GM19467 (cell line): Measurements from ENCODE around the gene PRDM16.

Experiments used
- ATAC-seq: cut with Tn5 transposase; IDR thresholded peaks from one replicate; pipeline ENCODE4 v1.9.1; 2021; ENCODE audit warnings: mild to moderate bottlenecking, moderate library complexity; ENCODE audit not compliant: unreplicated experiment

The PRDM16 gene

DNA sequence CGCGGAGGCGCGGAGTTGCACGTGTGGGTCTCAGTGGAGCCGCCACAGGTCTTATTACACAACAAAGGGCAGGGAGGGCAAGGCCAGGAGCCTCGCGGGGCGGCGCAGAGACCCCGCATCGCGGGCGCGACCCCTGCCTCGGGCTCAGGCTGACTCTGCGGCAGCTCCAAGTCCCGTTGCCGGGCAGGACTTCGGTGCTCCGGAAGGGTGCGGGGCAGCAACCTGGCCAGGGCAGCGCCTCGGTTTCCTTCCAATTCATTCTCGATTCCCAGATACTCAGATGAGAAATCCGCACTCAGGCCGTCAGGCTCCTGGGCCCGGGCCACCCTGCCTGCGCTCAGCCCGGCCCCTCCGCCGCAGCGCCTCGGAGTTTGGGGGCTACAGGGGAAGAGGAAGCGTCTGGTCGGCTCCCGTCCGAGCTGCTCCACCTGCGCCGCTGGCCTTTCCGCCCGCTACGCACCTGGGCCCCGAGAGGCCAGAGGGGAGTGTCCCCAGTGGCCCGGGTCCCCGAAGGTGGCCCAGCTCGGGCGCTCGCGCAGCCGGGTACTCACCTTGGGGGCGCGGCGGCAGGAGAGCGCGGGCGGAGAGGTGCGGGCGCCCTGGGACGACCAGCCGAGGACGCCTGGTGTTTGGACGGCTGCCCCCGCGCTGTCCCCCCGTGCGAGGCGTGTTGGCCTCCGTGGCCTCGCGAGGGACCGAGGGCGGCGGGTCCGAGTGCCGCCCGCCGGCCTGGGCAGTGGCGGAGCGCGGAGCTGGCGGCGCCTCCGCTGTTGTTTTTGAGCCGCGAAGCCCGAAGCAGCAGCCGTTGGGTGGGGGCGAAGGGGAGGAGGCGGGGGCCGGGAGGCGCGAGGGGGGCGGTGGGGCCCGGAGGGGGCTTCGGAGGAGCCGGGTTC lies 1.1 kb upstream of the PRDM16 start:
- no peak for ATAC-seq

DNA sequence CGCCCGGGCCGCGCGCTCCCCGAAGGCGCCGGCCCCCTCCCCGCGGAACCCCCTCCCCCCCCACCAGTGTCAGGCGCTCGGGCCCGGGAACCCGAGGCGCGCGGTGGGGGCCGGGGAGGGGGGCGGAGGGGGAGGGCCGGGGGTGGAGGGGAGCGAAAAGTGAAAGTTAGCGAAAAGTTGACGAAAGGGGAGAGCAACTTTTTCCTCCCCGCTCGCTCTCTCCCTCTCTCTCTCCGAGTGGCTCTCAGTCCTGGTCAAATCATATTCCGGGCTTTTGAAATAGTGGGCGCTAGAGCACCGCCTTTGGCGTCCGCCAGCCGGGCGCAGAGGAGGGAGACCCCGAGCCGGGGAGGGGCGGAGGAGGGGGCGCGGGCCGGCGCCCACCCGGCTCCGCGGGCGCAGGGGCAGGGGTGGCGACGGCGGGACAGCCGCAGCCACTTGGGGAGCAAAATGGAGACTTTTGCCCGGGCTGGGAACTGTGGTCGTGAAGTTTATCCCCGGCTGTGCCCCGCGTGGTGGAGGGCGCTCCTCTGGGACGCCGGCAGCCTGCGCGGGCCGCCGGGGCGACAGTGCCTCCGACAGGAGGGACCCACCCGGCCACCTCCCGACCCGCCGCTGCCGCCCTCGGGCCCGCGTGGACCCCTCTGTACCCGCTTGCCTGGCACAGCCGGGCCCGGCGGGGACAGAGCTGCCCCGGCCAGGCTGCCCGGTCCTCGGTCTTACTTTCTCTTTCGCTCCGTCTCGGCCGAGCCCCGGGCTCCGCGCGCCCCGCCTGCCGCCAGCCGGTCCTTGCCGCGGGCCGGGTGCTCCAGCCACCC lies 697 bp downstream of the PRDM16 start:
- no peak for ATAC-seq

DNA sequence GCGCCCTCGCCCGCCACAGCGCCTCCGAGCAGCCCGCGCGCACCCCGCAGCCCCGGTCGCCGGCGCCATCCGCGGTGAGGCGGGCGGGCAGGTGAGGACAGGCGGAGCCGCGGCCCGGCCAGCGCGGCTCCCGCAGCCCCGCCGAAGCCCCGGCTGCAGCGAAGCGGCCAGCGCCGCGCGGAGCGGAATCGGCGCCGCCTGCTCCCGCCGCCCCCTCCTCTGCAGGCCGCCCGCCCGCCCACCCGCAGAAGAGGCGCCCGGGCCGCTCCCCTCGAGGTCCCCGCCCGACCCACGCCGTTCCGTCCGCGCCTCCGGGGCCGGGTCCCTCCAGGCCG lies 1.3 kb downstream of the PRDM16 start:
- ATAC-seq, result no peak

DNA sequence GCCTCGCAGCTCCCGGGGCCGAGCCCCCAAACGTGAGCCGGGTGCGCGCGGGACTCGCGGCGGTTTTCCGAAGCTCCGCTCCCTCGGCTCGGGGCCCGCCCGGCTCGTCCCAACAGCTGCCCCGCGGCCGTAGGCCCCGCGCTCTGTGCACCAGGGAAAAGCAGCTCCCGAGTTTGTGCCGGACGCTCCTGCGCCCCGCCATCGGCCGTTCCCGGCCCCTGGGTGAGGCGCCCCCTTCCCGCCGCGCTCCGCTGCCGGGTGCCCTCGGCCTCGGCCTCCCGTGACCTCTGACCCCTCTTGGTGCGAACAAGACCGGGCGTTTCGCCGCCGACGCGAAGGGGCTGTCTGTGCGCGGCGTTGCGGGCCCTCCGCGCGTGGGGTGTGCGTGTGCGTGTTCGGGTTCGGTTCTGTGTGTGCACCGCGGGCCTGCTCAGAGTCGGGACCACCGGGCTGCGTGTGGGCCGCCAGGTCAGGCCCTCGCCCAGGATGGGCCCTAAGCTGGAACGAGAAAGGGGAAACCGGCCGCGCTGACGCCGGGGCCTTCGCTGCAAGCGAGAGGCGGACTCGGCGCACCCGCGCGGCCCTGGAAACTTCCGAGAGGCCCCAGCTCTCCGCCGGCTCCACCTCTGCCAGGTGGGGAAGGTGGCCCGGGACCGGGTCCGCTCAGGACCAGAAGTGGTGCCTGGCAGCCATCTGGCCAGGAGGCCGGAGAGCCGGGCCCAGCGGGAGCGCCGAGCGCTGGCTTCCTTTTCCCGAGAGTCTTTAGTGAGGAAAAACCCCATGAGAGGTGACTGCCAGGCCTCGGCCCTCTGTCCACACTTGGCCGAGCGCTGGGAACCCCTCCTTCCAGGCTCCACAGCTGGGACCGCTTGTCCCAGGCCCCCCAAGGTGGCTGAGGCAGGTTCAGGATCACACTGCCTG lies 1.9 kb downstream of the PRDM16 start:
- ATAC-seq, result no peak

DNA sequence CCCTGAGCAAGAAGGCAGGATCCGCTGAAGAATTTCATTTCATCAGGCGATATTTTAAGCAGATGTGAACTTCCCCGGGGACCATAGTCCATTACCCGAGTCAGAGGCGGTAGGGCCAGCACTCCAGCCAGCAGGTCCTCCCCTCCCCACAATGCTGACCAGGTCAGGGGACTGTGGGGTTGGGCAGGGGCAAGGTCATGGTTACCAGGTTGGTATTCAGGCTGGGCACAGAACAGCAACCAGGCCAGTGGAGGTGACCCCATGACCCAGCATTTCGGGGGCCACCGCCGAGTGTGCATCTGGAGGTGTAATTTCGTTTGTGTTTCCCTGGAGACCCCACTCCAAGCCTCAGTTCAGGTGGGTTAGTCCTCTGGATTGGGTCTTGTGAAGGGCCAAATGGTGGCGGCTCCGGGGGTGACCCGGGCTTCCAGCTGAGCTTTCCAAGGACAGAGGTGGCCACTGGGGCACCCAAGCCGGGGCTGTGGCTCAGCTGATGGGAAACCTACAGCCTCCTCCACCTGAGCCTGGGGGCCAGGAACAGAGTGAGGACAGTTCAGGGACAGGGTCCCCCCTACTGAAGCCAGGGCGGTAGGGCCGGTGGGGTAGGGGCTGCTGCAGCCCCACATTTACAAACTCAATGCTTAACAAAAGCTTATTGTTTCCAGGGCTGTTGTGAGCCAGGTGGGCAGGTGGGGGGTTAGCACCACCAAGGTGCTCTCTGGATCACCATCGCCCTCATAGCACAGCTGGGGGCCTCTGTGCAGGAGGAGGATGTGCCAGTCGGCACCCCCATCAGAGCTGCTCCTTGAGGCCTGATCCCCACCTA lies 2.8 kb downstream of the PRDM16 start:
- ATAC-seq, result no peak

DNA sequence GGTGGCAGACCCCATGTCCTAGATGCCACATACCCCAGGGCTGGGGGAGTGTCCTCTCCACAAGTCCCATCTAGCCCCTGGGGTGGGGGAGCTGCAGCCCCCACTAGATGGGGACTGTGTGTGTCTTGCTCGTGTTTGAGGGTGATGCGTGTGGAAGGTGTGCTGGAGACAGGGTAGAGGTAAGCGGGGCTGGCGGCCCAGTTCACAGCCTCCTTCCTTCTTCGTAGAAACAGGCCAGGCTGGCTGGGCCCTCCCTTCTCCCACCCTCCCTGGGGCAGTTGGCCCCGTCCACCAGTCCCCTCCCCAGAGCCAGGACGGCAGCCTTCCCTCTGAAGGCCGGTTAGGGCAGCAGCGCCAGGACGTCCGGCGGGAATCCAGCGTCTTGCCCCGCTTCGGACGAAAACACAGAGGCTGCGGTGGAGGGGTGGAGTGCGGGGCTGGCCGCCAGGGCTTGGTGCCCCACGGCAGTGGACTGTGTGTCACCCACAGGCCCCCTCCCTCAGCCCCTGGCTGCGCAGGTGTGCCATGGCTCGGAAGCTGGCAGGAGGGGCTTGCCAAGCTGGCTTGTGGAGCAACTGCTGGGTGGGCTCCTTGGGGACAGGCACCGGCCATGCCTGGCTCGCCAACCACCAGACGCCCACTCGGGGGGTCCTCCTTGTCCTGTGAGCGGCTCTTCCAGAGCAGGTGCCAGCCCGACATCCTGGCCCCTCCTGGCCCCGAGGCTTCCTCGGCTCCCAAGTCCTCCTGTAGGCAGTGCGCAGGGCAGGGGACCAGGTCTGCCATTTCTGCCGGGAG lies 3.6 kb downstream of the PRDM16 start:
- ATAC-seq, result no peak

DNA sequence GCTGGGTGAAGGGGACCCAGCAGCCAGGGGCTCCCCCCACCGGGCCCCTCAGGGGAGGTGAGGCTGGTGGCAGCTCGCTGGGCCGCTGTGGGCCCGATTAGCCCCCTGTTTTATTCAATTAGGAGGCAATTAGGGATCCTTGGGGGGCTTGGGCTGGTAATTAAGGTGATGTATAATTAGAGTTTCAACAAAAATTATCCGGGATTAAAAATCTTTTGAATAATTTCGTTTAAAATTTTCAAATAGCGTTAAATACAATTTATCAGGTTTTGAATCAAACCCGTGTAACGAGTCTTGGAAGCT lies 4.1 kb downstream of the PRDM16 start:
- ATAC-seq, result no peak

DNA sequence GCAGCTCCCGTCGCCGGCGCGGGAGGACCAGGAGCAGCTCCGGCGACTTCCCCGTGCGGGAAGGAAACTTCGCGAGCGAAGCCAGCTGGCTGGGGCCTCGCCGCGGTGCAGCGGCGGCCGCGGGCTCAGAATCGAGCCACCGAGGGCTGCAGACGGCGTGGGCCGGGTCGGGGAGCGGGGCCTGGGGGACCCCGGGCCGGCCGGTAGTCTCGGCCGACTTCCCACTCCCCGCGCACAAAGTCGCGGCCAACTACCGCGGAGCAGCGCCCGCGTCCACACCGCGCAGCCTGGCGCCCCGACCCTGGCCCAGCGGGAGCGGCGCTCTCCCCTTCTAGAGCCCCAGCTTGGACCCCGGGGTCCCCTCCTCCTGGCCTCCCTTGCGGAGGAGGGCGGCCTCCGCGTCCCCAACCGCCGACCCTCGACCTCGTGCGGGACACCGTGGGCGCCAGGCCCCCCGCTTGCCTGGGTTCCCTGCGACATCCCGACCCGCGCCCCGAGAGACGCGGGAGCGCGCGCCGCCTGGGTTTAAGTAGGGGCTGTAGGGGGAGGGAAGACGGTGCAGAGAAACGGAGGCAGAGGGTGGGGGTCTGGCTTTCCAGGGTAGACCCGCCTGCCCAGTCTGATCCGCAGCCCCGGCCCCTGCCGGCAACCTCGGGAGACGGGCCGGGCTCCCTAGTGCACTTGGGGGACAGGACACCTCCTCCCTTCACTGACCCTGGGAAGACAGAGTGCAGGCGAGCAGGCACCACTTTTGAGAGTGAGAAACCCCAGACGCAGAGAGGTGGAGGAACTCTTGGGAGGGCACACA lies 4.7 kb downstream of the PRDM16 start:
- no peak for ATAC-seq

DNA sequence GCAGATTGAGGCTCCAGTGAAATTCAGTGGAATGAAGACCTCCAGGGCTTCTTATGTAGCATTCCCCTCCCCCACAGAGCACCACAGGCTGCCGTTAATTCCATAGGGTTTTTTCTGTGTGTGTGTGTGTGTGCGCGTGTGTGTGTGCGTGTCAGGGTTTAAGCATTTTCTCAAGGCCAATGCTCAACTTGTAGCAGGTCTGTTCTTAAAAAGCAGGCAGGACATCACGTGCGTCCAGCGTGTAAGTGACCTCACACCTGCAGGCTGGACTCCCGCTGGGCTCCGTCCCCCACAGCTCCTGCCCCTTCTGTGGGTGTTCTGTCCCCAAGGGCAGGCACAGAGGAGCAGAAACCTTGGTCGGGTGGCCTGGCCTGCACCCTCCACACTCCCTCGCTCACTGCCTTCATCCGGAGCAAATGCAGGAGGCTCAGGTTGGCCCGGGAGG lies 5.3 kb downstream of the PRDM16 start:
- ATAC-seq, result no peak

DNA sequence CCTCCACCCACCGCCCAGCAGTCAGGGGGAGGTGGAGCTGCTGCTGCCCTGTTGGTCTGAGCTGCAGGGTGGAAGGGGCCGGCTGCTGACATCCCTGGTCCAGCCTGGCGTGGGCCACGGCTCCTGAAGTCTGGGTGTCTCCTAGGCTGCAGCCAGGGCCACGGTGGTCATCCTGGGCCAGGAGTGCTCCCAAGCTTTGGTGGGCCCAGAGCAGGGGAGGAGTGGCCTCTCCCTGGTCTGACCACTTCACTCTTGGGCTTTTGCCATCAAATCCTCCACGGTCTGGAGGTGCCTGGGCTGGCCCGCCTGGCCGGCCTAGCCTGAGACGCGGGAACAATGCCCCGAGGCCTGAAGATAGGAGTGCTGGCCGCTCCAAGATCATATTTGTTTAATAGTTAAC lies 5.8 kb downstream of the PRDM16 start:
- no peak for ATAC-seq

DNA sequence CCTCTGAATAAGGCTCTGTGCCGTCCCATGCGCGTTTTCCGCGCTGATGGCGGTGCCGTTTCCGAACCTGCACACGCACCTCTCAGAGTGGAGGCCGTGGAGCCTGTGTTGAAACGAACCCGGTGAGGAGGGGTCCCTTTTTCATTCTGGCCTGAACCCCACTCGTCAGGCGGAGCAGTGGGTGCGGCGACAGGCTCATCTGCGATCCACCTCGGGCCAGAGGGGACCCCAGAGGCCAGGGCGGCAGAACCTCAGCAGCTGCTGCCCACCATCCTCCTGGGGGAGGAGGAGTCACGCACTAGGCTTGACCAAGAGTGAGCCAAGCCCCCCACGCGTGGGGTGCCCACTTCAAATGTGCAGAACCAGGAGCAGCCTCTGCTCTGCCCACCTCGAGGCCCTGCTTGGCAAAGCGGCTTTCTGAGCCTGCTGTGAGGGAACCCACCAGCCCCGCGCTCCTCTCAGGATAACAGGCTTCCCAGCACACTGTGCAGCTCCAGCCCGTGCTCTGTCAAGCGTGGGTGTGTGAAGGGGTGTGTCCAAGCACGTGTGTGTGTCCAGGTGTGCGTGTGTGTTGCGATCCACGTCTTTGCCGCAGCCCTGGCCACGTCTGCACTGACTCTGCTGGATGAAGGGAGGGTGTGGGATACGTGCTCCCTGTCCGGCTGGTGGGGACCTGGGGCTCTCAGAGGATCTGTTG lies 6.8 kb downstream of the PRDM16 start:
- ATAC-seq, result no peak

DNA sequence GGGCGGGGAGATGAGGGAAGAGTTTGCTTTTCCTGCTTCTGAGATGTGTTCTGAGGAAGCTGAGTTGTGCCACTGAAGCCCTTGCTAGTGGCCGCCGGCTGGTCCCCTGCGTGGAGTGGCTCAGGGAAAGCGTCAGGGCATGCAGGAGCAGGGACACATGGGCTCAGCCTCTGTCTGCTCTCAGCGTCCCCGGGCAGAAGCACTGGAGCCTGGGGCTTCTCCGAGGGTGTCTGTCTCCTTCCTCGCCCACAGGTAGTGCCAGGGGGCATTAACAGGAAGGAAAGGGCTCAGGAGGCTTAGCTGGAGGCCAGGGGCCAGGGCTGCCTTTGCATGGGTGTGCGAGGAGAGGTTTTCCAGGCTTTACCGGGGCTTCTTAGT lies 7.3 kb downstream of the PRDM16 start:
- no peak for ATAC-seq

DNA sequence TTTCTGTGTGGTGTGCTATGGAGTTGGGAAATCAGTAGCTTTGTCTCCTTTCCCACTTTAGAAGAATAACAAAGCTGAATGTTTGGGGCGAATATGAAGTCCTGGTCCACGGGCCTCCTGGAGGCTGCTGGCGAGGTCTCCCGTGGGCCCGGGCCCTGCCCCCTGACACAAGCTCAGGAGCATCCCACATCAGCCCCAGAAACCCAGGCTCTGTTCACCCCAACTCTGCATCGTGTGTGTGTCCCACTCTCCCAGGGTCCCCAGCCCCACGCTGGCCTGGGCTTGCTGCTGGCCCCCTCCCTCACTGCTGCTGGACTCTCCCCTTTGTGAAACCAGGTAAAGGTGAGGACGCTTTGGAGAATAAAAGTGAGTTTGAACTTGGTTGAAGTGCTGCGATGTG lies 8.1 kb downstream of the PRDM16 start:
- no peak for ATAC-seq

DNA sequence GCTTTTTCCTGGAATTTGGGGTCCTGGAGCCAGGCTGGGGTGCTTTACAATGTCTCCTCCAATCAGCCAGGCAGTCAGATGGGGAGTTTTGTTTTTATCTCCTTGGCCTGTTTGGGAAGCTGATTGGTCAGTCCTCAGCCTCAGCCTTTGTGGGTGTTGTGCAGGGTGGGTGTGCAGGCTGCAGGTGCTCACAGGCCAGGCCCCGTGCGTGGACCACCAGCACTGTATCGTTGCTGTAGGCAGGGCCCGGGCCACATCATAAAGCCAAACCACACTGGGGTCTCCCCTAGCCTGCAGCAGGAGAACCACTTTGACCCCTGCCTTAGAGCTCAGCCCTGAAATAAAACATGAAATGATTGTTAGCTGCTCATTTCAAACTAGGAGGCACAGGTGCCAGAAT lies 8.6 kb downstream of the PRDM16 start:
- no peak for ATAC-seq

DNA sequence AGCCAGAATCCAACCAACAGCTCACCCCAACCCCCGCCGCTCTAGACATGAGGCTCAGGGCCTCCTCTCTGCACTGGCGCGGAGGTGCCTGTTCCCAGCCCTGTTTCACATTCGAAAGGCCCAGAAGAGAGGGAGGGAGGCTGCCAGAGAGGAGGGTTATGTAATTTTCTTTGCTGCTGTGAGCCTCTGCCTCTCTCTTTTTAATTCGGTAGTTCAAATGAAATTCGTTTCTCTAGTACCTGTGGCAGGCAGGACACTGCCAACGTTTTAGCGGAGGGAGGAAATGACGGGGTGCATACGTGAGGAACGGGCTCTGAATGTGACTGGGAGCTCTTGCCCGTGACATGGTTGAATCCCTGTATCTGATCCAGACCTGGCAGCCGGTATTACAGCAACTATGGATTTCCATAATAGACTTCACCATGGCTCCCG lies 9.4 kb downstream of the PRDM16 start:
- ATAC-seq, result no peak

DNA sequence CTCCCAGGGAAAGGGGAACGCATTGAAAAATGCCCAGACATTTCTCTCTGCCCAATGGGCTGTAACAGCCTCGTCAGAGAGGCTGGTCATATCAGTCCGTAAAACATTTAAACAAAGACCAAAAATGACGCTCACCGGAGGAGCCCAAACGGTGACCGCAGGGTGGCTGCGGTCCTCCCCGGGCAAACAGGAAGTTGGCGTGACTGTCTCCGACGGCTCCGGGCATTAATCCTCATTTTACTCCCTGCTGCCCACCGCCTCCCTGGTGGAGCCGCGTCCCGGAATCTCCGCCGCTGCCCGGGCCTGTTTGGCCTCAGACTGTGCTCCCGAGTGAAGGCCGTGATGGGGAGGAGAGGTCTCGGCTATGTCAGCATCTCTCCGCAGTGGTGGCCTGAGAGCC lies 9.9 kb downstream of the PRDM16 start:
- ATAC-seq, result no peak

DNA sequence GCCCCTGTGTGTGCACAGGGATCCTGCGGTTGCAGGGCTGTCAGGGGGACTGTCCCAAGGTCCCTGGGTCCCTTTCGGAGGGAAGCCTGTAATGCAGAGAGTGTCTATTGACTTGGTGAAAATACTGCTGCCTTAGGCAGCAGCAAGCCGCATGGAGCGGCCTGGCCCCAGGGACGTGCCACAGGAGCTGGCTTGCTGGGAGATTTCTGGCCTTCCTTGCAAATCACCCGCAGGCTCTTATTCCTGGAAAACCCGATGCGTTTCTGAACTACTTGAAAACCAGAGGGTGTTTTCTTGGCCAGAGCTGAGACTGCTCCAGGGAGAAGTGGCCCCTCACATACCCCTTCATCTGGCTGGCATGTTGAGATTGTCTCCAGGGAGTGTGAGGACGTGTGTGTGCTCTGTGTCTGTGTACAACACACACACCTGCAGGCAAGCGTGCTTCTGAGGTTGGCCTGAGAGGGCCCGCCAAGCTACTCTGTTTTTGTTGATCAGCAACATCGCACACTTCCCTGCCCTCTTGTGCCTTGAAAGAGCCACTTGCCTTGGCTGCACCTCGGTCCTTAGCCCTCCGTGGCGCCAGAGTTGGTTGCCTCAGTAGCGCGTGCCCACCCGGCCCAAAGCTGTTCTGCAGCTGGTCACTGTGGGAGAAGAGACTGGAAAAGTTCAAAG lies 10.5 kb downstream of the PRDM16 start:
- ATAC-seq, result no peak
